ENCODE measurements around the gene FARS2.

The FARS2 gene

DNA sequence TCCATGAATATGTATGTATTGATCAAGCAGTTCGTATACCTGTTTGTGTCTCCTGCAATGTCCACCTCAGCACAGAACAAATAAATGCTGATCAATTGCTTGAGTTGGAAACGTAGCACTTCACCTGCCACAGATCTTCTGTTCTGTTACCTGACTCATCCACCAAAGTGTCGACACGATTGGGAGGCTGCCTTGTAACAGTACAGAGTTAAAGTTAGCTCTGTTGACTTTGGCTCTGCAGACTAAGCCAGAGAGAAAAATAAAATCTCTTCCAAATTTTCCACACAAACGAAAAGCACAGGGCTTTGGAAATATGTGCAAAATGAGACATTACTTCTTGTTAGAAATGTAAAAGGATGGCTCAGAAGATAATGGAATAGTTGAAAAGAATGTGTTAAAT, 500.1 kb downstream of the FARS2 start:
- Histone ChIP-seq H3K27ac (ENCODE audit: low read depth, low read length) (no peak overlapping the region), H3K9me3 (ENCODE audit: control insufficient read depth, insufficient read depth, low read depth, low read length) (no peaks in the 10 kb centered on the region), H3K9ac (ENCODE audit: low read length) (no peak overlapping the region), H3K4me1 (ENCODE audit: control insufficient read depth, insufficient read depth, low read length) (no peaks in the 10 kb centered on the region), H3K36me3 (ENCODE audit: control insufficient read depth, insufficient read depth, low read length) (no peaks in the 10 kb centered on the region), H3K27me3 (ENCODE audit: control insufficient read depth, insufficient read depth, low read length) (no peaks in the 10 kb centered on the region), H3K4me3 (ENCODE audit: low read depth, low read length) (no peak overlapping the region)

DNA sequence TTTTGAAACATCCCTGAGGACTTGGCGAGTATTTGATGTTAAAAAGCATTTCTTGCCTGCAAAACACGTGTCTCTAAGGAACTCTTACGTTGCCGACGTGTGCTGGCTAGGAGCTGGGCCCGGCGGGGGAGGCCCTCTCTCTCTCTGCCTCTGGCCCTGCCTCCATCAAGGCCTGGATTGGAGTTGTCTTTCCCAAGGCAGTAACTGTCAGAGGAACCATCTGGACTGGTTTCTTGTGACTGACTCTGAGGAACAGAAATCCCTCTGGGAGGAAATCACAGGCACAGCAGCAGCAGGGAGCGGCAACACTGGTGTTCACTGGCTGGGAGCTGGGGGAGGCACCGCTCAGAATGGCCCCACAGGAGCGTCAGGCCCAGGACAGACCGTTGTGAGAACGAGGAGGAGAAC, 501.3 kb downstream of the FARS2 start:
- H3K9ac ChIP-seq (ENCODE audit: low read length), result no peak overlapping the region
- H3K4me1 ChIP-seq (ENCODE audit: control insufficient read depth, insufficient read depth, low read length), result no peaks in the 10 kb centered on the region
- no peaks in the 10 kb centered on the region for H3K27me3 ChIP-seq (ENCODE audit: control insufficient read depth, insufficient read depth, low read length)
- no peak overlapping the region for H3K4me3 ChIP-seq (ENCODE audit: low read depth, low read length)
- H3K9me3 ChIP-seq (ENCODE audit: control insufficient read depth, insufficient read depth, low read depth, low read length), result peaks cover 8% of the 10 kb centered on the region; the same call in 1 of the 2 replicates
- no peaks in the 10 kb centered on the region for H3K36me3 ChIP-seq (ENCODE audit: control insufficient read depth, insufficient read depth, low read length)
- no peak overlapping the region for H3K27ac ChIP-seq (ENCODE audit: low read depth, low read length)

DNA sequence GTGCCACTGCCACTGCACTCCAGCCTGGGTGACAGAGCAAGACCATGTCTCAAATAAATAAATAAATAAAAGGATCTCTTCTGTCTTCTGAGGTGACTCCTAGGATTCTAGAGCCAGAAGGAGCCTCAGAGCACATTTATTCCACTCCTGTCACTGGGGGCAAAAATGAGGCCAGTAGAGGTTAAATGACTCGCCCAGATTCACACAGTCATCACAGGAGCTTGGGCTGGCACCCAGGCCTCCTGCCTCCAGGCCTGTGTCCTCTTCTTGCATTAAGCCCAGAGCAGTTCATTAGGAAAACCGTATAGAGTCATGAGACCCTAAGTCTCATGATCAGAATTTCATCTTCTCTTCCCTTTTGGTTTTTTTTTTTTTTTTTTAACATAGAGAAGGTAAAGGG, 502.1 kb downstream of the FARS2 start:
- Histone ChIP-seq H3K9ac (ENCODE audit: low read length) (no peak overlapping the region), H3K27me3 (ENCODE audit: control insufficient read depth, insufficient read depth, low read length) (no peaks in the 10 kb centered on the region), H3K27ac (ENCODE audit: low read depth, low read length) (no peak overlapping the region), H3K4me1 (ENCODE audit: control insufficient read depth, insufficient read depth, low read length) (no peaks in the 10 kb centered on the region), H3K4me3 (ENCODE audit: low read depth, low read length) (no peak overlapping the region), H3K9me3 (ENCODE audit: control insufficient read depth, insufficient read depth, low read depth, low read length) (peaks cover 15% of the 10 kb centered on the region), H3K36me3 (ENCODE audit: control insufficient read depth, insufficient read depth, low read length) (no peaks in the 10 kb centered on the region)

DNA sequence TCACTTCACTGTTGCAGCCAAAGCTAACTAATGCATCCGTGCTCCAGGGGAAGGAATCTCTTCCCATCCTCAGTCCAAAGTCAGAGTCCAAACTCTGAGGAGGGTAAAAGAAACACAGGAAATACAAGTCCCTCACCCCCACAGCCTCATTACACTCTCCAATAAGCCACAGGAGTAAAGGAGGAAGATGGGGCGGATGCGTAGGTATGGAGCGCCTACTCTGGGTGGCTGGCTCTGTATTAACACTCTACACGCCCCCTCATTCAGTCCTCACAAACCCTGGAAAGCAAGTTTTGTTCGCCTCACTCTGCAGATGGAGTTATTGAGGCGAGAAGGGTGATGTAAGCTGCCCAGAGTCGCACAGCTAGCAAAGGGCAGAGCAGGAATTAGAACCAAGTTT, 502.6 kb downstream of the FARS2 start:
- Histone ChIP-seq H3K4me3 (ENCODE audit: low read depth, low read length) (no peak overlapping the region), H3K9ac (ENCODE audit: low read length) (no peak overlapping the region), H3K9me3 (ENCODE audit: control insufficient read depth, insufficient read depth, low read depth, low read length) (peaks cover 19% of the 10 kb centered on the region), H3K4me1 (ENCODE audit: control insufficient read depth, insufficient read depth, low read length) (no peaks in the 10 kb centered on the region), H3K36me3 (ENCODE audit: control insufficient read depth, insufficient read depth, low read length) (no peaks in the 10 kb centered on the region), H3K27ac (ENCODE audit: low read depth, low read length) (no peak overlapping the region), H3K27me3 (ENCODE audit: control insufficient read depth, insufficient read depth, low read length) (no peaks in the 10 kb centered on the region)

DNA sequence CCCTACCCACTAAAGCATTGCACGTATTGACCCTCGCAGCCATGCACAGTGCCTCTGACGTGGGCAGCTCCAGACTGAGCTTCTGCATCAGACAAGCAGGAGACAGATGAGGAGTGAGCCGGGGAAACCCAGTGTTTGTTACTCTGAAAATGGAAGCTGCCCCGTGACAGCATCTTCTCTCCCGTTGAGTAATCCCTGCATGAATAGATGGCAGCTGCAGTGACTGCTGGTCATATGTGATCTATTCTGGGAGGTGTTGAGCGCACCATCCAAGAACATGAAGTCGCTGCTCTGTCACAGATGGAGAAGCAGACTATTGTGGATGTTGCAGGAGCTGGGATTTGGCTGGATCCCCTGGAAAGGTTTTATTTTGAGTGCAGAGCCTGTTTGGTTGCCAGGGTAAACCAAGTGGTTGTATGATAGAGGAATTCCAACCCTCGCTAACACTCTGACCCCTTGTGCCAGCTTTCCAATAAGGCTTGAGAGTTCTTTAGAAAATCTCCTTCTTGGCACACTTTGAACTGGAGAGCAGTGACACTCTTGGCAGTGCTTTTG, 503.2 kb downstream of the FARS2 start:
- no peak overlapping the region for H3K27ac ChIP-seq (ENCODE audit: low read depth, low read length)
- H3K9me3 ChIP-seq (ENCODE audit: control insufficient read depth, insufficient read depth, low read depth, low read length), result peaks cover 24% of the 10 kb centered on the region
- H3K4me1 ChIP-seq (ENCODE audit: control insufficient read depth, insufficient read depth, low read length), result no peaks in the 10 kb centered on the region
- H3K9ac ChIP-seq (ENCODE audit: low read length), result no peak overlapping the region
- H3K27me3 ChIP-seq (ENCODE audit: control insufficient read depth, insufficient read depth, low read length), result no peaks in the 10 kb centered on the region
- H3K4me3 ChIP-seq (ENCODE audit: low read depth, low read length), result no peak overlapping the region
- H3K36me3 ChIP-seq (ENCODE audit: control insufficient read depth, insufficient read depth, low read length), result no peaks in the 10 kb centered on the region

DNA sequence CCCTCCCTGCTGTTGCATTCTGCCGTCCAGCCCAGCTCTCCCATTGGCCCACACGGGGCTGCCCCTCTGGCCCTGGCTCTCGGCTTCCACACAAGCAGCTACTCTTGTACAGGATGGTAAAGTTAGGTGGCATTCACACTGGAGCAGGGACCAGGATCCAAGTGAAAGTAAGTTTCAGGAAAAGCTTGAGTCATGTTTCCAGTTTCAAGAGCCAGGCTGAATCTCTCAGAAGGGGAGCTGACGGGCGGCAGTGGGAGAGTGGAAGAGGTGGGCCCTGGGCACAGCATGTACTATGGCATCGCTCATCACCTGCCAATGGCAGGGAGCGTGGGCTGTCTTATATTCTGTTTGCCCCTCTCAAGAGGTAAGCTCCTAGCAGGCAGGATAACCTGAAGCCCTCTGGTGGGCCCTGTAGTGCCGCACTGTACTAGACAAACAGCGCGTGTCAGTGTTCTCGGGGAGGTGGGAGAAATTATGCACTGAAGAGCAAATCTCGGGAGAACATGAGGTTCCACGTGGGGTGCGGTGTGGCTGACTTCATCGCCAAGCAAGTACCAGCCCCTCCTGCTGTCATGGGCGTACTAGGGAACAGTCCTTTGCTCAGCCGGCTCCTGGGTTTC, 503.9 kb downstream of the FARS2 start:
- Histone ChIP-seq H3K36me3 (ENCODE audit: control insufficient read depth, insufficient read depth, low read length) (no peaks in the 10 kb centered on the region), H3K27me3 (ENCODE audit: control insufficient read depth, insufficient read depth, low read length) (no peaks in the 10 kb centered on the region), H3K9ac (ENCODE audit: low read length) (no peak overlapping the region), H3K9me3 (ENCODE audit: control insufficient read depth, insufficient read depth, low read depth, low read length) (peaks cover 24% of the 10 kb centered on the region), H3K27ac (ENCODE audit: low read depth, low read length) (no peak overlapping the region), H3K4me3 (ENCODE audit: low read depth, low read length) (no peak overlapping the region), H3K4me1 (ENCODE audit: control insufficient read depth, insufficient read depth, low read length) (no peaks in the 10 kb centered on the region)

DNA sequence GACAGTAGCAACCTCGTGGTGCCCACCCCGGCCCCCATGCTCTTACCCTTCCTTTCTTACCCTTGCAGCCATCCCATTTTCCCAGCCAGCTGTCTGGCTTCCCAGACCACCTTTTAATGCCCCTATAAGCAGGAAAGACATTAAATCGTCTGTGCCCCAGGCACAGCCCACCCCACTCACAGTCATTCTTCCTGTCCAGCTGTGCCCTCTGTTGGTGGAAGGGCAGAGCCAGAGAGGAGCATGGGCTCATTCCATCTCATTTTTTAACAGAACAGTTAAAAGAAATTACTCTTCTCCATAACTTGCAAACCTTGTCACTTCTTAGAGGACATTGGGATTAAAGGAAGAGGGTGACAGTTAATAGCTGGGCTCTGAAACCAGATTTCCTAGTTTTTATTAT, 504.9 kb downstream of the FARS2 start:
- no peaks in the 10 kb centered on the region for H3K36me3 ChIP-seq (ENCODE audit: control insufficient read depth, insufficient read depth, low read length)
- no peak overlapping the region for H3K9ac ChIP-seq (ENCODE audit: low read length)
- H3K4me3 ChIP-seq (ENCODE audit: low read depth, low read length), result no peak overlapping the region
- no peak overlapping the region for H3K27ac ChIP-seq (ENCODE audit: low read depth, low read length)
- H3K4me1 ChIP-seq (ENCODE audit: control insufficient read depth, insufficient read depth, low read length), result no peaks in the 10 kb centered on the region
- H3K9me3 ChIP-seq (ENCODE audit: control insufficient read depth, insufficient read depth, low read depth, low read length), result peaks cover 24% of the 10 kb centered on the region
- no peaks in the 10 kb centered on the region for H3K27me3 ChIP-seq (ENCODE audit: control insufficient read depth, insufficient read depth, low read length)

DNA sequence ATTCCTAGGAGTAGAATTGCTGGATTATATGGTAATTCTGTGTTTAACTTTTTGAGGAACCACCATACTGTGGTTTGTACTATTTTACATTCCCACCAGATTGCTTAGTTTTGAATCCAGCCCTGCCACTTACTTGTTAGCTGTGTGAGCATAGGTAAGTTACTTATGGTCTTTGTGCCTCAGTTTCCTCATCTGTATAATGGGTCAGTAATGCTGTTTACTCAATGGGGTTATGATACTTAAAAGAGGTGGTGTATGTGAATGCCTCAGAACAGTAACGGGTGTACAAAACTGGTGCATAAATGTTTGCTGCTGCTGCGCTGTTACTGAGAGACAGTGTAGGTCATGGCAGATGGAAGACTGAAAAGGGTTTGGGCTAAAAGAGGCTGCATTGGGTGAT, 506.2 kb downstream of the FARS2 start:
- Histone ChIP-seq H3K9ac (ENCODE audit: low read length) (no peak overlapping the region), H3K4me3 (ENCODE audit: low read depth, low read length) (no peak overlapping the region), H3K27me3 (ENCODE audit: control insufficient read depth, insufficient read depth, low read length) (no peaks in the 10 kb centered on the region), H3K4me1 (ENCODE audit: control insufficient read depth, insufficient read depth, low read length) (no peaks in the 10 kb centered on the region), H3K27ac (ENCODE audit: low read depth, low read length) (no peak overlapping the region), H3K36me3 (ENCODE audit: control insufficient read depth, insufficient read depth, low read length) (no peaks in the 10 kb centered on the region), H3K9me3 (ENCODE audit: control insufficient read depth, insufficient read depth, low read depth, low read length) (peaks cover 24% of the 10 kb centered on the region)

DNA sequence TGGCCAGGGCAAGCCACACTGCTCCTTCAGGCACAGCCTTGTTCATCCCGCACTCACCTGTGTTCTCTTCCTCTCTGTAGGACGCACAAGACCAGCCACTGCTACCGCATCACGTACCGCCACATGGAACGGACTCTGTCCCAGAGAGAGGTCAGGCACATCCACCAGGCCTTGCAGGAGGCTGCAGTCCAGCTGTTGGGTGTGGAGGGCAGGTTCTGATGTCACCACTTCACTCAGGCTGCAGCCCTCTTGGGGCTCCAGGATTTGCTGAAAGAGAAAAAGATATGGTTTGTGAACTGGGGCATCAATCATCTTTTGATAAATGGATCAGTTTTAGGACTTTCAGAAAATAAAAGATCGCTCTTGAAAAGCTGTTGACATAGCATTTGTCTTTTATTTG, 509.9 kb downstream of the FARS2 start:
- H3K27ac ChIP-seq (ENCODE audit: low read depth, low read length), result no peak overlapping the region
- peaks cover 24% of the 10 kb centered on the region for H3K9me3 ChIP-seq (ENCODE audit: control insufficient read depth, insufficient read depth, low read depth, low read length)
- H3K4me1 ChIP-seq (ENCODE audit: control insufficient read depth, insufficient read depth, low read length), result no peaks in the 10 kb centered on the region
- H3K9ac ChIP-seq (ENCODE audit: low read length), result no peak overlapping the region
- H3K27me3 ChIP-seq (ENCODE audit: control insufficient read depth, insufficient read depth, low read length), result no peaks in the 10 kb centered on the region
- no peaks in the 10 kb centered on the region for H3K36me3 ChIP-seq (ENCODE audit: control insufficient read depth, insufficient read depth, low read length)
- no peak overlapping the region for H3K4me3 ChIP-seq (ENCODE audit: low read depth, low read length)

DNA sequence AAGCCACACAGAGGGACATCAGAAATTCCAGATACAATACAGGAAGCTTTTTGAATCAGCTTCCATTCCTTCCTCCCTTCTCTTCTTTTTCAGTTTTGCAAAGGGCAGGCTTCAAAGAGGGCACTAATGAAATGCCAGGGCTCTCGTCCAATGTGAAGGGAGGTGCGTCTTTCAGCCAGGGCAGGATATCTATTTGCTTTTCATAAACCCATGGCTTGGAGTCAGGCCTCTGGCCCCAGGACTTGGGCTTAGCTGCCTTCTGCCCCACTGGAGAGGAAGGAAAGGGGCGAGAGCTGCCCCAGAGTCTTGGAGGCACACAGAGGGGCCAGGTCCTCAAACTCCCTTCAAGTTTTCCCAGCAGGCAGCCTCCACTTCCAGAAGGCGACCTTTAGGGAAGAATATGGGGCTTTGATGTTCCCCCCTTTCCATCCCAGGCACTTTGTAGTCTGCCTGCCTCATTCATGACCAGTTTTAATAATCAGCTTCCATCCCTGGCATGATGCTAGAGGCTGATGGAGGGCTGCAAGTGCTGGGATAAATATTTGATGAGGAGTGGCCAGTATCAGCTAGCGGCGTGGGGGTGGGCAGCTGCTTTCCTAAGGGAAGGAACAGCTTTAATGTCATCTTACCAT, 510.6 kb downstream of the FARS2 start:
- H3K9me3 ChIP-seq (ENCODE audit: control insufficient read depth, insufficient read depth, low read depth, low read length), result peaks cover 20% of the 10 kb centered on the region
- H3K27ac ChIP-seq (ENCODE audit: low read depth, low read length), result no peak overlapping the region
- no peak overlapping the region for H3K4me3 ChIP-seq (ENCODE audit: low read depth, low read length)
- H3K36me3 ChIP-seq (ENCODE audit: control insufficient read depth, insufficient read depth, low read length), result no peaks in the 10 kb centered on the region
- no peaks in the 10 kb centered on the region for H3K27me3 ChIP-seq (ENCODE audit: control insufficient read depth, insufficient read depth, low read length)
- H3K4me1 ChIP-seq (ENCODE audit: control insufficient read depth, insufficient read depth, low read length), result no peaks in the 10 kb centered on the region
- no peak overlapping the region for H3K9ac ChIP-seq (ENCODE audit: low read length)

DNA sequence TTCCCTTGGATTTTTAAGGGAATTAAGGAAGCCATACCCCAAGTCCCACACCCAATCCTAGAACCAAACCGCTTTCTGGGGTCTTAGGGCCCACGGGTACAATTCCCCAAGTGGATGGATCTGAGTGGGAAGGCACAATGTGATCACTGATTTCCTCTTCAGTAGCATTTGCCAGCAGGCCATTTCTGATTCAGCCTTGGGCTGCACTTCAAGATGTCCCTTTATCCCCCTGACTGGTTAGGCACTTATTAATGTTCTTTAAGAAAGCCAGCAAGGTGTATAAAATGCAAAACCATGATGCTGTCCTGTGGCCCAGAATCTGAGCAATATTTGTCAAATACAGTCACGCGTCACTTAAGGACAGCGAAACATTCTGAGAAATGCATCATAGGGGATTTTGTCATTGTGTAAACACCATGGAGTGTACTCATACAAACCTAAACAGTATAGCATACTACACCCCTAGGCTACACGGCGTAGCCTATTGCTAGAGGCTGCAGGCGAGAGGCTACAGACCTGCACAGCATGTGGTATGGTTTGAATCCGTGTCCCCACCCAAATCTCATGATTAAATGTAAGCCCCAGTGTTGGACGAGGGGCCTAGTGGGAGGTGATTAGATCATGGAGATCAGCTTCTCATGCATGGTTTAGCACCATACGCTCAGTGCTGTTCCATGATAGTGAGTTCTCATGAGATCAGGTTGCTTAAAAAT, 511.3 kb downstream of the FARS2 start:
- no peaks in the 10 kb centered on the region for H3K27me3 ChIP-seq (ENCODE audit: control insufficient read depth, insufficient read depth, low read length)
- H3K9ac ChIP-seq (ENCODE audit: low read length), result no peak overlapping the region
- H3K27ac ChIP-seq (ENCODE audit: low read depth, low read length), result no peak overlapping the region
- no peaks in the 10 kb centered on the region for H3K4me1 ChIP-seq (ENCODE audit: control insufficient read depth, insufficient read depth, low read length)
- no peak overlapping the region for H3K4me3 ChIP-seq (ENCODE audit: low read depth, low read length)
- peaks cover 16% of the 10 kb centered on the region for H3K9me3 ChIP-seq (ENCODE audit: control insufficient read depth, insufficient read depth, low read depth, low read length)
- no peaks in the 10 kb centered on the region for H3K36me3 ChIP-seq (ENCODE audit: control insufficient read depth, insufficient read depth, low read length)

Measured in HUES6 (cell line).